GM19467 (cell line): ENCODE measurements around the gene RO60.
A peak's percentile ranks its signal among the peaks of the same experiment; 100 is the strongest.
"Not testable (repeated sequence)": the region's sequence is repeated elsewhere in the genome, so short reads cannot be mapped to it uniquely, and the experiment has no call there.

Experiments
- ATAC-seq: cut with Tn5 transposase; IDR thresholded peaks from one replicate; pipeline ENCODE4 v1.9.1; 2021; ENCODE audit warnings: mild to moderate bottlenecking, moderate library complexity; ENCODE audit not compliant: unreplicated experiment

RO60 gene

DNA sequence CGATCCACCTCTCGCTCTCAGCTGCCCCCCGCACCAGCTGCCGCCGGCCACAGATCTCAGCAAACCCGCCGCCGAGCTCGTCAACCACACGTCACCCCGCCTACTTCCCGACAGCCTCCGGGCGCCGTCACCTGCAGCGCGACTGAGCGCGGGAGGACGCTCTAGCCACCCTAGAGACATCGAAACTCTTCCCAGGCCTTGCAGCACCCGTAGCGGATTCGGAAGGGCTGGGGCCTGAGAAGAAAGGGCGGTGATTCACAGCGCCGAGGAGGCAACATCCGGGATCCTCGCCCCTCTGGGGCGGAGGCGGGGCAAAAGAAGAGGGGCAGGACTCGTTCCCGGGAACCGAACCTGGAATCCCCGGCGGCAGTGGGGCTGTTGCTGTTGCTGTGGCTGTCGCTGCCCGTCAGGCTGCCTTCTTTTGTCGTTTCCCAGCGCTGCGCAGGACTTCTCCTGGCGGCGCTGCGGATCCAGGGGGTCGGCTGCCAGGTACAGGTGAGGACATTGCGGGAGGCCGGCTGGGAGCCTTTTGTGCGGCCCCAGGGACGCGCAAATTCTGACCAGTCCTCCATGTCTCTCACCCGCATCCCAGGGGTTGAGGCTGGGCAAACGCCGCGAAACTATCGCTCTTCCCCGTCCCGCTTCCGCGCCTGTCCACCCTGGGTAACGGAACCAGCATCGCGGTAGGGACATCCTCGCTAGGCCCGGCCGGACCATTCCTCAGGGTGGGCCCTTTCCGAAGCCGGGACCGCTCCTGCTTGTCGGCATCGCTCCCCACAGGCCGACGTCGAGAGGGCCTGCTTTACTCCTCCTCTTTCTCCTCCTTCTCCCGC lies at the start of gene RO60, which contains the start of gene UCHL5:
RO60 (plus strand) TSS at position 331 of the 833 bp plus-strand sequence. CDS start 9,443 bp downstream, outside the sequence.
UCHL5 (minus strand) TSS at position 79 of the 833 bp plus-strand sequence. CDS start 100 bp downstream, outside the sequence.
- peak; percentile 93 for ATAC-seq

DNA sequence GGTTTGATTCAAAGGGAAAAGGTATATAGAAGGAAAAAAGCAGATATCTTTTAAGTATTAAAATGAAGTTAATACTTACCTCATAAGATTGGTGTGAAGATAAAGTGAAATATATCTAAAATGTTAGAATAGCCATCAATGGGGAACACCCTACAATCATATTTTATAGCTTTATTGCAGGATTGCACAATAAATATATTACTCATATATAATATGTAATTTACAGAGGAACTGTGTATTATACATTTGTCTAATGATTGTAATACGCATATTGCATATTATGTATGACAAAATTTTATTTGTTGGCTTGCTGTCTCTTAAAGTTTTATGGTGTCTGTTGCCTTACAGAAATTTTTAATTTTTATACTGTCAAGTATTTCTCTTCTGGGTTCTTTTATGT lies 48.0 kb upstream of the RO60 start:
- ATAC-seq, result no peak

DNA sequence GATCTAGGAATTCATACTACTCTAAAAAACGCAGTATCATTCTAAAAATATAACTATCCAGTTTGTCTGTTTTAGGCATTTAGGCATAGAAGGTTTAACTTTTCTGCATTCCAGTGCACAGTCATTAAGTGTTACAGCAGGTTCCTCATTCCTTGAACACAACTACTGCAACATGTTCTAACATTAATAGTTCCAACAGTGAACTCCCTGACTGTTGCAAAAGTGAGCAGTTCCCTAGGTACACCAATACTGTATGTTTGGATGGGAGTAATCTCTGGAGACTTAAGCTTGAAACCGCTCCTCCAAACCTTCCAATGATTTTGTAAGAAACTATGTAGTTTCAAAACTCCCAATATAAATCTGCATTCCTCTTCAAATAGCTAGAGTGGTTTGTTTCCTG lies 46.4 kb upstream of the RO60 start:
- ATAC-seq, result no peak

DNA sequence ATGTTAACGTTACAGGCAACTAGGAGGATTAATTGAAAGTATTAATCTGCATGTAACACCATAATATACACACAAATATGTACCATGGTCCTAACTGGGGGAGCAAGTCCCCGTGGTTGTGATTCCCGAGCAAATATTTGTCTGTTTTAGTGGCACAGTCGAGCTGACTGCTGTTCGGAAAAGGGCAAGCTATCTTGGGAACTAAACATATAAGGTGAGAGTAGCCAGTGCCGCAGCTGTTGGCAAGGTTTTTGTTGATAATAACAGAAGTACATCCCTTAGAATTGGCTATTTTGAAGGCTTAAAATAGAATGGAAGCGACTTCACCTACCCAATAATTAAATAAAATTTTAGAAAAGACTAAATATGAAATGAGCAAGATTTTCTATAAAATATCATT lies 45.7 kb upstream of the RO60 start:
- ATAC-seq, result no peak

DNA sequence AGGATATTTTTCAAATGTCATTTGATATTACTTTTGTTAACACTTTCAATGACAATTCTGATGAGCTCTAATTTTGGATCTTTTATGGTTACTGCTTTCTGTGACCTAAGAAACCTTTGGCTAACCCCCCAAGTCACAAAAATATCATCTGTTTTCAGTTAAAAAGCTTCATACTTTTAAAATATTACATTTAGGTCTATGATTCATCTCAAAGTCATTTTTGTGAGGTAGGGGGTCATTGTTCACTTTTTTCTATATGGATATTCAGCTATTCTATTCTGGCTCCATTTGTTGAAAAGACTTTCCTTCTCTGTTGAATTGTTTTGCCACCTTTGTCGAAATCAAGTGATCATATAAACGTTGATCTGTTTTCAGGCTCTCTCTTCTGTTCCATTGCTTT lies 45.0 kb upstream of the RO60 start:
- no peak for ATAC-seq

DNA sequence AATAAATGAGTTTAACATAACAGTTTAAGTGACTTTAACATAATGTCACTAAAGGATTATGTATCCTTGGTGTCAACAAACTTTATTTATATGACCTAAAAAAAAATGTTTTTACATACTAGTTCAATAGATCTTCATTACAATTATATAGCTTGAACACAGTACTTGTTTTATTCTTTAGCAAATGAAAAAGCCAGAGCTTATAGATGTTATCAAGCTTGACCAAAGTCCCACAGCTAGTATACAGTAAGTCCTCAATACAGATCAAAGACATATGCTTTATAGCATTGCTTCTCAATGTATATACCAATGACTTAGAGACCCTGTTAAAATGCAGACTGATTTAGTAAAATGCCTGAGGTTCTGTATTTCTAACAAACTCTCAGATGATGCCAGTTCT lies 42.6 kb upstream of the RO60 start:
- ATAC-seq, result no peak

DNA sequence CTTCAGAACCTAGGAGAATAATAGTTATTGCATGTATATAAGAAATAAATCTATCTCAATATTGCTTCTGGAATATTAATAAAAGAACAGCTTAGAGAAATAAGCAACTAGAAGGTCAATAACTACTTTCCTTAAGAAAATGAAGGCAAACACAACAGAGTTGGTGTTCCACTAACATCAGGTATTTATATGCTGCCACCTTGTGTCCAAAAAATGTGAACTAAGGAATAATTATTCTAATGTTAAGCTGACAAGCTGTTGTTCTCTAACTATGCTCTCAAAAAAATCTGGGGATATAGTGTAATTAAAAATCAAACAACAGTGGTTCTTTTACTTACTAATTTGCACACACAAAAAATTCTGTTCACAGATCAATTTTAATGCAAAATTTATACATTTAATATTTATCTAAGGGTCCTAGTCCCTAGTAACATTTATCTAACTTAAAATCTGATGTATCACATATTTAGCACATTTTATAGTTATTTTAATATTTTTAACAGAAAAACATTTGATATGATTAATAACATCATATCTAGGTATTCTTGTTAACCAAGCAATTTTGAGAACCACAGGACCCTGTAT lies 39.9 kb upstream of the RO60 start:
- peak; percentile 72 for ATAC-seq

DNA sequence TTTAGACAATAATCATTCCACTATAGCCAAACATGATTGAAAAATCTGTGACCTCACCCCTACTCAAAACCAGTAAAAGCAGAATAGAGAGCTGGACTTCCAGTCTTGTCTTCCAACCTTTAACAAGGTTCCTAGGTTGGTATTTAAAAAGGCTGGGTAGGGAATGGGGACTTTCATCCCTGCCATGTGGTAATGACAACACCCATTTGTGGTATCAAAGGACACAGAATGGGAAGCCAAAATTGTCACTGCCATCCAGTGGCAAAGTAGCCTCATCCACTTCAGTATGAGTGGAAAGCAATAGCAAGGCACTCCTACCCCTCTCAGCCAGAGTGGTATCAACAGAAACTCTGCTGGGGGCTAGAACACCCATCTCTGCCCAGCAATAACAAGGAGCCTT lies 34.2 kb upstream of the RO60 start:
- no peak for ATAC-seq

DNA sequence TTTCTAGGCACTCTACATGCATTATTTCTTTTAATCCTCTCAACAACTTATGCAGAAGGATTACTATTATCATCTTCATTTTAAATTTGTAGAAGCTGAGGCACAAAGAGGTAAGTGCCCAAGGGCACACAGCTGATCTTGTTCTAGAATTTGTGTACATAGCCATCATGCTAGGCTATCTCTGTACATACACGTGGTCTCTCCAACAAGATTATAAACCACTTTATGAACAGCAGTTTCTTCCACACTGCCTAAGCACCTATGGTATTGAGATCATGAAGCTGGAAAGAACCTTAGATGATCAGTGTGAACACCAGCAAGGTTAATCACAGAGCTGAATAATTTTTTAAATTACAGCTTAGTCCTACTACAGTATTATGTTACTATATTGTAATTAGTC lies 29.1 kb upstream of the RO60 start:
- ATAC-seq, result no peak

DNA sequence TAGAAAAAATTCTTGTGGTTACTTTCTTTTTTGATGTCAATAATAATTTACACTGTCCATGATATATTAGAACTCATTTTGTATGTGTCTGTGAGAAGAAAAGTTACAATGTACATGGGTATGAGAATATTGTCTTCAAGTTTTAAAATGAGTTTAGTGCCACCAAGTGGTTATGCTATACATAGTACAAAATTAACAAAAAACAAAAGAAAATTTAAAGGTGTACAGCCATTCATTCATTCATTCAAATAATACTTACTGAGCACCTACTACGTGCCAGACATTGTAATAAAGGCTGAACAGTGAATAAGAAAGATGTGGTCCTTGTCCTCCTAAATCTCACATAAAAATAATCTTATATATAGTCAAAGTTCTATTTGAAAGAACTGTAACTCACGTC lies 28.0 kb upstream of the RO60 start:
- no peak for ATAC-seq

DNA sequence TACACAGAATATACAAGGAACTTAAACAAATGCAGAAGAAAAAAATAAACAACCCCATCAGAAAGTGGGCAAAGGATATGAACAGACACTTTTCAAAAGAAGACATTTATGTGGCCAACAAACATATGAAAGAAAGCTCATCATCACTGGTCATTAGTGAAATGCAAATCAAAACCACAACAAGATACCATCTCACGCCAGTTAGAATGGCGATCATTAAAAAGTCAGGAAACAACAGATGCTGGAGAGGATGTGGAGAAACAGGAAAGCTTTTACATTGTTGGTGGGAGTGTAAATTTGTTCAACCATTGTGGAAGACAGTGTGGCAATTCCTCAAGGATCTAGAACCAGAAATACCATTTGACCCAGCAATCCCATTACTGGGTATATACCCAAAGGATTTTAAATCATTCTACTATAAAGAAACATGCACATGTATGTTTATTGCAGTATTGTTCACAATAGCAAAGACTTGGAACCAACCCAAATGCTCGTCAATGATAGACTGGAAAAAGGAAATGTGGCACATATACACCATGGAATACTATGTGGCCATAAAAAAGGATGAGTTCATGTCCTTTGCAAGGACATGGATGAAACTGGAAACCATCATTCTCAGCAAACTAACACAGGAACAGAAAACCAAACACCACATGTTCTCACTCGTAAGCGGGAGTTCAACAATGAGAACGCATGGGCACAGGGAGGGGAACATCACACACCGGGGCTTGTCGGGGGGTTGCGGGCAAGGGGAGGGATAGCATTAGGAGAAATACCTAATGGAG lies 26.6 kb upstream of the RO60 start:
- not testable (repeated sequence) for ATAC-seq

DNA sequence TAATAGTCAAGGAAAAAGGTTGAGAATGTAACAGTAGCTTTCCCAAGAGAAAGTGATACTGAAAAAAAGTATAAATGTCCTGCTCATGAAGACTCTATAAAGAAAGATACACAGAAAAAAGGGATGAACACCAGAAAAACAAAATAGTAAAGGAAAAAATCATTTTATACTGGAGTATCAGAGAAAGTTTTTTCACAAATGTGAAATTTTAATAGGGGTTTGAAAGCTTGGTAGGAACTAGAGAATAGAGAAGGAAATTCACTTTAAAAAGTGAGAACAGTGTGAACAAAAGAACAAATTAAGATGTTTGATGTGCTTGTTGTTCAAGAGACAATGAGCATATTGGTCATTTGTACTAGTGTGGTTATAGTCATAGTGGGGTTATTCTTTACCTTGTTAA lies 25.8 kb upstream of the RO60 start:
- ATAC-seq, result no peak

DNA sequence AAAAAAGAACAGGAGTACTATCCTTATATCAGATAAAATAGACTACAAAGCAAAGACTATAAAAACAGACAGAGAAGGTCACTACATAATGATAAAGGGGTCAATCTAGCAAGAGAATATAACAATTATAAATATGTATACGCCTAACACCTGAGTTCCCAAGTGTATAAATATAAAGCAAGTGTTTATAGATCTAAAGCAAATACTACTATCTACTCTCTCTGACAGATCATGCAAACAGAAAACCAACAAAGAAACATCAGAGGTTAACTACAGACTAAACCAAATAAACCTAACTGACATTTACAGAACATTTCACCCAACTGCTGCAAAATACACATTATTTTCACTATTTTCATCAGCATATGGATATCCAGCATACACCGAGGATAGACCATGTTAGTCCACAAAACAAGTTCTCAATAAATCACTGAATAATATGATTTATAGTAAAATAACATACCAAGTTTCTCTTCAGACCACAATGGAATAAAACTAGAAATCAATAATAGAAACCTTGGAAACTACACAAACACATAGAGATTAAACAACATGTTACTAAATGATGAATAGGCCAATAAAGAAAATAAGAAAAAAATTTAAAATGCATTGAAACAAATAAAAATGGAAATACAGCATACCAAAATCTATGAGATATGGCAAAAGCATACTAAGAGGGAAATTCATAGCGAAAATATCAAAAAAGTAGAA lies 22.9 kb upstream of the RO60 start:
- ATAC-seq, result no peak

DNA sequence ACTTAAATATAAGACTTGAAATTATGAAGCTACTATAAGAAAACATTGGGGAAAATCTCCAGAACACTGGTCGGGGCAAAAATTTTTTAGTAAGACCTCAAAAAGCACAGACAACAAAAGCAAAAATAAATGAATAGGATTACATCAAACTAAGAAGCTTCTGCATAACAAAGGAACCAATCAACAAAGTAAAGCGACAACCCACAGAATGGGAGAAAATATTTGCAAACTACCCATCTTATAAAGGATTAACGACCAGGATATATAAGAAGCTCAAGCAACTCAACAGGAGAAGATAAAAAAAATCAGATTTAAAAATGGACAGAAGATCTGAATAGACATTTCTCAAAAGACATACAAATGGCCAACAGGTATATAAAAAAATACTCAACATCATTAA lies 19.4 kb upstream of the RO60 start:
- ATAC-seq, result no peak

DNA sequence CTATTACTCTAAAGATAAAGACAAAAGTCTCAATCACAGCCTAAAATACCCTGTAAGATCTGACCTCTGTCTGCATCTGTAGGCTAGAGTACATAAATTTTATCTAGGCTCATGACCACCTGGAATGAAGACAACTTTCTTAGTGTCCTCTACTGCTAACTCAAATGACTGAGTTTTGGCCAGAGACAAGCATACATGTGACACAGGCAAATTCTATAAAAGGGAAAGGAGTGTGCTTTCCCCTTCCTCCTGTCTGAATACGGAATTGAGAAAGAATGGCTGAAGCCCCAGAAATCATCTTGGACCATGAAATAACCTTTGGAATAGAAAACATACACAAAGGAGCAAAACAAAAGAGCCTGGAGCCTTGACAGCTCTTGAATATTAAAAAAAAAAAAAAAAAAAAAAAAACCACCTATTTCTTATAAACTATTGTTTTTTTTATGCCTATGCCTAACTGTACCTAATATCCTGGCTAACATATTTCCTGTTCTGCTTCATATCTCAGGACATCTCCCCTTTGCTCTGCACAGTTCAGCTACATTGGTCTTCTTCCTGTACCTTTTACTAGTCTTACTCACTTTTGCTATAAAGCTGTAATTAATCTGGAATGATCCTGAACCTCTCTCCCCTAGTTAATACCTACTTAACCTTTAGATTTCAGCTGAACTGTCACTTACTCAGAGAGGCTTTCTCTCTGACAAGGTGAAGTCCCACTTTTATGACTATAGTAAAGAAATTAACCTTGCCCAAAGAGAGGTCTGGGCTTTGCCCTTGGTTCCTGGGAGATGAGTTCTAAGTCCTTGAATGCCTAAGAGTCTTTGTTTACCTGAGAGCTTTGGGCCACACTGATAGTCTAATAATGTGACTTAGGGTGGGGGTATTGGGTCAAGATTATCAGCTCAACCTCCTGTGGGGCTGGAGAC lies 16.4 kb upstream of the RO60 start:
- no peak for ATAC-seq

DNA sequence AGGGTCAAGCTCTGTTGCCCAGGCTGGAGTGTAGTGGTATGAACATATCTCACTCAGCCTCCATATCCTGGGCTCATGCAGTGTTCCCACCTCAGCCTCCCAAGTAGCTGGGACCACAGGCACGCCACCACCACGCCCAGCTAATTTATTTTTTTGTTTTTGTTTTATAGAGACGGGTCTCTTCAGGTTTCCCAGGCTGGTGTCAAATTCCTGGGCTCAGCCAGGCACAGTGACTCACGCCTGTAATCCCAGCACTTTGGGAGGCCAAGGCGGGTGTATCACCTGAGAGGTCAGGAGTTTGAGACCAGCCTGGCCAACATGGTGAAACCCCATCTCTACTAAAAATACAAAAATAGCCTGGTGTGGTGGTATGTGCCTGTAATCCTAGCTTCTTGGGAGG lies 10.5 kb upstream of the RO60 start:
- not testable (repeated sequence) for ATAC-seq

DNA sequence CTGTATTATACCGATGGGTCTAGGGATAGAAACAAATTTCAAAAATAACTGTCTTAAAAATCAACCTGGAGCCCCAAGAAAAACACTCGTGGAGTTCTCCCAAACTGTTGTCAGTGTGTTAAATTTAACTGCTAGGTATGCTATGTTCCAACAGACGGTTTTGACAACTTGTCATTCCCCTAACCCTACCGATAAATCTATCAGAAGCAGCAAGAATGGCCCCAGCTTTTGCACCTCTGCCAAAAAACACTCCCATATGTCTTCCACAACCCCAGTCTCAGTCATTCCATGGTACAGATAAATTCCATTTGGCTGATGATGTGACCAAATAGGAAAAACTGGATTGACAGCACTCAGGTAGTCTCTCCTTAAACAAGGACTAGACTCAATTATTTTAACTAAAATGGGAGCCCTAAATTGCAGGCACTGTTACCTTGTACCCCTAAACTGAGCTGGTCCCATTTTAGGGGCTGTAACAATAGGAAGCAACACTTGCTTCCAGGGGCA lies 5.2 kb upstream of the RO60 start:
- no peak for ATAC-seq

DNA sequence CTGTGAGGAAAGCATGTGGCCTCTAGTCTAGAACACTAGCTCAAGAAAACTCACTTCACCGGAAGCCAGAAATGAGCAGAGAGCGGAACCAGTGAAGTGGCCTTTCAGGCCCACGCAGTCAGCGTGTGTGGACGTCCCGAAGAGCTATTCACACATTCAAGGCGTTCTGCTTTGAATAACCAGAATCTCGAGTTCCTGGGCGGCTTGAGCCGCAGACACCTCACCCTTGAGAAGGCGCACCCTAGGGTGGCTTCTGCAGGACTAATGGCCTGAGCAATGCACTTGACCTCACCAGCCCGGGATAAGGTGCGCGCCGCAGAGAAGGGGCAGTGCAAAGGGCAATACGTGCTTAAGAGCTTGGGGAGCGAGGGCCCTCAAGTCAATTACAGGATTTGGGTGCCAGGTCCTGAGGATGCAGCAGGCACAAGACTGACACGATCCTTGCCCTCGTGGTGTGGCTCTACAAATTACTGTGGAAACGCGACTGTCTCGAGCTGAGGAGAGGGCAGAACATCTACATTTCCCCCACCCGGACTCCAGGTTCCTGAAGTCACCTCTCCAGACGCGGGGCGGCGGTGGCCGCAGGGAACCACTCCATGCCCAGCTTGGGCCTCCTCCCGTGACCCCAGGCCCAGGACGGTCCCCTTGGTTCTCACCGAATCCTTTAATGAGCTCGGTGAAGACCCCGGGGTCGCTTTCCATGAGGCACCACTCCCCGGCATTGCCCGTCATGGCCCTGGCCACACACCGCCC lies 707 bp upstream of the RO60 start:
- ATAC-seq, result peak; percentile 47

DNA sequence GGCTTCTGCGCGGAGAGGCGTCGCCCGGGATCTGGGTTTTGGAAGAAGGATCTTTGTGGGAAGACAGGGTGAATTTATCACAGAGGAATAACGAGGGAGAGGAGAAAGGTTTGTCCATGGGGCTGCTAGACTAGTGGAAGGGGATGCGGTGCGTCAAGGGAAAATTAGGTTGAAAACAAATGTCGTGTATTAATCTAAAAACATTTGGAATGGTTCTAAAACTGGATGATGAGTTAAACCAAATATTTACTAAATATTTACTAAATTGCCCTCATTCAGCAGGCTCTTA lies 647 bp downstream of the RO60 start:
- no peak for ATAC-seq
